ENCODE data around the gene DEPDC5.

The DEPDC5 gene

GRCh38 chr22:31896472-31896871 is 142.7 kb downstream of the DEPDC5 start:
- DNase-seq (ENCODE audit: low spot score) = no peak

DNA sequence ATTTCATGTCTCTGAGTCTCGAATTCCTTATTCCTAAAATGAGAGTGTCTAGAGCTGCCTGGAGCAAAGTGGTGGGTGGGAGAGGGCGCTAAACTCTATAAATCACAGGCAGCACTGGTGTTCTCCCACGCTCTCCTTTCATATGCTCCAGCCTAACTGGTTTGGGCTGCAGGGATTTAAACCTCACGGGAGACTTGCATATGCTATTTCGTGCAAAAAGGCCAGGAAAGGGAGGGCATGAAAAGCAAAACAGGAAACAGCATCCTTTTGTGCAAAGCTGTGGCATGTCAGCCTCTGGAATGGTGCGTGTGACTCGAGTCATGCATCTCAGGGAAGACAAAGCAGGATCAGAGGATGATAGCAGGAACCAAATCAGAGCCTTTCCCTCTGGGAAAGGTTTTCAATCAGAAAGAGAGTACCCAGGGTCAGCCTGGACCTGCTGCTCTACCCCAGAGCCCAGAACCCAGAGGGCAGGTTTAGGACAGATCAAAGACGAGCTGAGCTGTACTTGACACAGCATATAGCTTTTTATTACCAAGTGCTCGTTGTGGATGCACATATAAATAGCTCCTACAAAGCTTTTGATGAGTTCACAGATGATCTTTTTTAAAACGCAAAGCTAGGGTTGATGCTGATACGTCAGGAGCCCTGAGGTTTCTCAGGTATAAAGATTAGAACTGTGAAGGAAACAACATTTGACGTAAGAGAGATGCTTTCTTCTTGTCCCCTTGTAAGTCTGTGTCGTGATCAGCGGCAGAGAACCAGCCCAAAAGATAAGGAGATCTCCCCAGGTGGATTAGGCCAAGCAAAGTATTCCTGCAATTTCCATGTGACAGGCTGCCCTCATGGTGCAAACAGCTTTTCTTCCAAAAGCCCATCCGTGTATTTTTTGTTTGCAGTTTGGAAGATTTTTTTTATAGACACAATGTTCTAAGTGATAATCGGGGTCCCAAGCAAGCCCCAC is 144.3 kb downstream of the DEPDC5 start:
- no peak for DNase-seq (ENCODE audit: low spot score)

DNA sequence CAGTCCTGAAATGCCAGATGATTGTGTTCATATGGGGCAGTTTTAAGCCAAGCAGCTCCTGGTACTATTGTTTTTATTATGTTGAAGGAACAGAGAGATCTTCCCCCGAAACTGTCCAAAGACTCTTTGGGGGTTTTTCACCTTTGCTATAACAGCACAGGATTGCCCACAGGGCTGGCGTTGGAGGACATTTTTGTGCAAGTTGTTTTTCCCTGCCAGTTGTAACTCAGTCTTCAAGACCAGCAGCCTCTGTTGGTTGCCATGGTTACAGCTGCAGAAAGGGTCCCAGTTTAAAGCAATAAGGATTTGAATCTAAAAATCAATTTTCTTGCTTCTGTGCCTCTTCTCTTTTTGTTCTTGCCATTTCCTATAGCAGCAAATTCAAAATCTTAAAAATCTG is 145.1 kb downstream of the DEPDC5 start:
- no peak for DNase-seq (ENCODE audit: low spot score)

GRCh38 chr22:31899669-31900068 is 145.8 kb downstream of the DEPDC5 start:
- no peak for DNase-seq (ENCODE audit: low spot score)

DNA sequence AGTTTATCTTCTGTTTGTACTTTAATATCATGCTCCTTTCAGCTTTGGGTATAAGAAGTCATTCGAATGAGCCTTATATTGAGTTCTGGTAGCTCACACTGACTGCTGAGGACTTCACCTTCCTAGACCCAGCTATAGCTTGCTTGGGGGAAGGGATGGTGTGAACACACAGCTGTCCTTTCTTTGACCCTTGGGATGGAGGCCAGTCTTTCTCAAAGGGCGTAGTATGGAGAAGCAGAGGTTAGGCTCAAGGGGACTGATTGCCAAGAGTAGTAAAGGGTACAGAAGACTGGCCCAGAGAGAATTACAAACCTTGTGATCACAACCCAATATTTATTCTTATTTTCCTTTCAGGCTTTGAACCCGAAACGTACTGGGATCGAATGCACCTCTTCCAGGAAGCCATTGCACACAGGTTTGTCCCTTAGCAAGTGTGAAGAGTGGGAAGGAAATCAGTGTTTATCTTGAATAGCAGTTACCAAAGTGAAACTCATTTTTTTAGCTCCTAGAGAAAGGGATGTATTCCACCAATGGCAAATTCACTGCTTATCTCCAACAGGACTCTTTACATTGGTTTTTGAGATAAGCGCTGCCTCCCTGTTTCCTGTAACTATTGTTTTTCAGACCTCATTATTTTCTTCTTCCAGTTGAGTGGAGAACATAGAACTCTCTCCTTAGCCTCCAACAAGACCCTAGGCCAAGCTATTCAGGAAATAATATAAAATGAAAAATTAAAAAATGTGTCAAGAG is 147.7 kb downstream of the DEPDC5 start:
- DNase-seq (ENCODE audit: low spot score) = no peak

GRCh38 chr22:31904651-31905050 is 150.8 kb downstream of the DEPDC5 start:
- DNase-seq (ENCODE audit: low spot score) = no peak

GRCh38 chr22:31905356-31905755 is 151.5 kb downstream of the DEPDC5 start:
- no peak for DNase-seq (ENCODE audit: low spot score)

DNA sequence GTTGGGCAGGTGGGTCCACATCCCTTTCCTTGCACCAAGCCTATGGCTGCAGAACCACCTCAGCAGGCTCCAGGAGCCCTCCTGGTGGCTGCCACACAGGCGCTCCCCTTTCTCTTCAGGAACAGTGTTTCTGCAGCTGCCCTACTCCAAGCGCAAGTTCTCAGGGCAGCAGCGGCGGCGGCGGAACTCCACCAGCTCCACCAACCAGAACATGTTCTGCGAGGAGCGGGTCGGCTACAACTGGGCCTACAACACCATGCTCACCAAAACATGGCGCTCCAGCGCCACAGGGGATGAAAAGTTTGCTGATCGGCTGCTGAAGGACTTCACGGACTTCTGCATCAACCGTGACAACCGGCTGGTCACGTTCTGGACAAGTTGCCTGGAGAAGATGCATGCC is 152.3 kb downstream of the DEPDC5 start:
- DNase-seq (ENCODE audit: low spot score) = no peak

GRCh38 chr22:31906569-31906968 is 152.8 kb downstream of the DEPDC5 start:
- DNase-seq (ENCODE audit: low spot score) = no peak

GRCh38 chr22:31909977-31910376 is 156.2 kb downstream of the DEPDC5 start:
- no peak for DNase-seq (ENCODE audit: low spot score)

GRCh38 chr22:31911565-31912406 is 158.0 kb downstream of the DEPDC5 start:
- DNase-seq (ENCODE audit: low spot score) = no peak

- no peak for DNase-seq (ENCODE audit: low spot score)
These were observed 158.6 kb downstream of the DEPDC5 start for GRCh38 chr22:31912407-31912743.

GRCh38 chr22:31915586-31915985 is 161.8 kb downstream of the DEPDC5 start:
- no peak for DNase-seq (ENCODE audit: low spot score)

- DNase-seq (ENCODE audit: low spot score) = no peak
These were observed 163.6 kb downstream of the DEPDC5 start for GRCh38 chr22:31917227-31917921.

DNA sequence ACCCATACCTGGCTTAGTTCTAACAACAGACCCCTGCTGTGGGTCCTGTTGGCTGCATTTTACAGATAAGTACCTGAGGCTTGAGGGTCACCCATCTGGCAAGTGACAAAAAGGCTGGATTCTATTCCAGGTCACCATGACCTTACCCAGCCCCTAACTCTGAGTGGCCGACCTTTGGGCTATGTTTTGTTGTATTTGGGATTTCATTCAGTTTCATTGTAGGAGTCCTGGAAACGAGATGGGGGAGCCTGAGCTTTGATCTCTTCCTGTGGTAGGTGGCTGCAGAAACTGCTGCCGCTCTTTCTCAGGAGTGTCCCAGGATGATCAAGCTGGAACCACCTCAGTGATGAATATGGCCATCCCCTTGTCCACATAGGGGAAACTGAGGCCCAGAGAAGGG is 165.9 kb downstream of the DEPDC5 start:
- DNase-seq (ENCODE audit: low spot score) = no peak

GRCh38 chr22:31920306-31920705 is 166.5 kb downstream of the DEPDC5 start:
- no peak for DNase-seq (ENCODE audit: low spot score)

- DNase-seq (ENCODE audit: low spot score) = no peak
These were observed 167.3 kb downstream of the DEPDC5 start for GRCh38 chr22:31921106-31921505.

DNA sequence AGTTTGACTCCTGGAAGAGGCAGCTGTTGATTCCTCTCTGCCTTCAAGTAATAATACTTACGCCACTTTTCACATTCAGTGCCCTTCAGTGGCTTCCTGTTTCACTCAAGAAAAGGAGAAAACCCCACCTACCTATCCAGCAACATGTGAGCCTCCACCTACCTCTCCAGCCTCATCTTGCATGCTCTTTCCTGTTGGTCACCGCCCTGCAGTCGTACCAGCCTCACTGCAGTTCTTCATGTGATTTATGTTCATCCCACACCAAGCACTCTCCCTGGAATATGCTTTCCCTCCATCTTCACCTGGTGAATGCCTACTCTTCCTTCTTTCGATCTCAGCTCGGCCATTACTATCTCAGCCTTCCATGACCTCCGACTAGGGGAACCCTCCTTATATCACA is 168.7 kb downstream of the DEPDC5 start:
- DNase-seq (ENCODE audit: low spot score) = no peak

DNA sequence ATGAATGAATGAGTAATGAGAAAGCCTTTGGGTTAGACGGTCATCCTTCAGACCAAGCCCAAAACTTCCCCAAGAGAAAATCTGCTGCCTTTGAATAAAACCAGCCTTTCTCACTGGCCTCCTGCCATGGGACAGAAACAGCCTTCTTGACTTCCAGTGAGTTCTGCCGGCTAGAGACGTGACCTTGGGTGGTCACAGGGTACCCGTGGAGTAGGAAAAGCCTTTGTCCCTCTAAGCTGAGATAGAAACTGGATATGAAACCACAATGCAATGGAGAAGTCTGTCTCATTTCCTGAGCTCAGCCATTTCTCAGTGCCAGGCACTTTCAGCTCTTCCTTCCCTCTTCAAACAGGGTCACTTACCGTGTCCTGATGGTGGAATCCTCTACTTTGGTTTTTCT is 169.3 kb downstream of the DEPDC5 start:
- DNase-seq (ENCODE audit: low spot score) = no peak

DNA sequence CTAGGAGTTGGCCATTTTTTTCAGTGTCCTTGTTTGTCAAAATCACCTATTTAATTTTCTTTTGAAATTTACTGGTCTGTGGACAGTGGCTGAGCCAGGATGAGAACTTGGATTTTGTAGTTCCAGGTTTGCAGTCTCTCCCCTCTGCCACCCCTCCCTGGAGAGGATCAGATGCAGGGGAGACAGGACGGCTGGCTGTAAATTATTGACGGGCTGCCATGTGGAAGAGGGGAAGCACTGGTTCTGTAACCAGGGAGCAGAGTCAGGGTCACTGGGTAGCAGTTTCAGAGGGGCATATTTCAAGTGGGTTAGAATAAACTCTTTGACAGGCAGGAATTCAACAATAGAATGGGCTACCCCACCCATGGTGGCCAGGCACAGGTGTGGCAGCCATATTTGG is 169.9 kb downstream of the DEPDC5 start:
- no peak for DNase-seq (ENCODE audit: low spot score)

DNA sequence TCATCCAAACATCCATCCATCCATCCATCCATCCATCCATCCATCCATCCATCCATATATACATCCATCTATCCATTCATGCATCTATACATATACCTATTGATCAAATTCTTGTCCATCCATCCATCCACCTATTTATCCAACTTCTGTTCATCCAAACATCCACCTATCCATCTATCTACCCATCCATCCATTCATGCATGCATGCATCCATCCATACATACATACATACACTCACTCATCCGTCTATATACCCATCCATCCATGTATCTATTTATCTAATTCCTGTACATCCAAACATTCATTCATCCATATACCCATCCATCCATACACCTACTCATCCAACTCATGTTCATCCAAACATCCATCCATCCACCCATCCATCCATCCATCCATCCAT is 171.2 kb downstream of the DEPDC5 start:
- no peak for DNase-seq (ENCODE audit: low spot score)

DNA sequence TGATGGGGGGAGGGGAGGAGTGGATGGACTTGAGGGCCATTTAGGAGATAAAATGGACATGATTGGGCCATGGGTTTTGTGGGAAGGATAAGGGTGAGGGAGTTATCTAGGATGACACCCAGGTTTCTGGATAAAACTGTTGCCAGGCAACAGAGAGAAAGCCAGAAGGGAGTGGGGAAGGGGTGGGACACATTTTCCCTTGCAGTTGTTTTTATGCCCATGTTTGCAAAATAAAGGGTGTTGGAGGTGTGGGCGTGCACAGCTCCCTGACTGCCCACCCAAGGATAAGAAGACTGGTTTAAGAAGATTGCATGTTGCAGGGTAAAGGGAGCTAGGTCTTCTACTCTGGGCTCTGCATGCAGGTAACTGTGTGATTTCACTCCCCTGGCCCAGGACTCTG is 172.2 kb downstream of the DEPDC5 start:
- DNase-seq (ENCODE audit: low spot score) = no peak

Data from hematopoietic multipotent progenitor cell treated with erythropoietin and hydrocortisone succinate and interleukin-3 and kit ligand, for 15 days (in vitro differentiated cells).